ENCODE results near the gene PROK1.

Gene PROK1

GRCh38 chr1:110443451-110443850 lies 7.5 kb upstream of the PROK1 start:
- Histone ChIP-seq H2BK120ac (ENCODE audit: insufficient read depth, low read length, poor library complexity) (no peak overlapping the region), H2AK5ac (ENCODE audit: low read length) (no peak overlapping the region), H4K12ac (ENCODE audit: low read depth, low read length) (no peak overlapping the region), H3K9me3 (ENCODE audit: insufficient read depth, low read depth, low read length) (peaks cover 2% of the 10 kb centered on the region), H3K4me1 (ENCODE audit: control insufficient read depth in 1 of 2, insufficient read depth in 2 of 2, low read length in 2 of 2) (peaks cover 11 to 12% of the 10 kb centered on the region in 2 experiments), H3K9ac (ENCODE audit: low read length) (no peak overlapping the region), H2AFZ (ENCODE audit: insufficient read depth, low read length, poor library complexity) (no peak overlapping the region), H4K8ac (ENCODE audit: low read depth, low read length) (no peak overlapping the region), H3K79me1 (ENCODE audit: low read length) (peaks cover 4% of the 10 kb centered on the region), H3K23ac (ENCODE audit: low read length) (no peak overlapping the region), H3K14ac (ENCODE audit: low read length) (no peak overlapping the region), H3K4me2 (ENCODE audit: low read length) (no peak overlapping the region), H3K27ac (ENCODE audit: low read depth, low read length) (no peak overlapping the region), H4K91ac (ENCODE audit: low read depth, low read length) (no peak overlapping the region), H3K18ac (ENCODE audit: low read length) (no peak overlapping the region), H2BK5ac (ENCODE audit: low read depth, low read length, poor library complexity) (no peak overlapping the region), H3K79me2 (ENCODE audit: control insufficient read depth, insufficient read depth, low read length, poor library complexity) (no peaks in the 10 kb centered on the region), H3K36me3 (ENCODE audit: control insufficient read depth in 1 of 2, insufficient read depth in 2 of 2, low read length in 2 of 2) (no peaks in the 10 kb centered on the region), H3K4ac (ENCODE audit: low read depth, low read length) (no peak overlapping the region), H3K27me3 (ENCODE audit: insufficient read depth, low read length) (no peaks in the 10 kb centered on the region), H3K4me3 (ENCODE audit: low read depth, low read length) (no peak overlapping the region), H2BK12ac (ENCODE audit: low read length) (no peak overlapping the region)
- no peak for DNase-seq
- WGBS (ENCODE audit: extremely low coverage, insufficient coverage, insufficient read length), result no CpG with 5 or more reads among the region's 8 CpGs

GRCh38 chr1:110444561-110444960 lies 6.4 kb upstream of the PROK1 start:
- no peaks in the 10 kb centered on the region for H3K27me3 ChIP-seq (ENCODE audit: insufficient read depth, low read length)
- H3K79me1 ChIP-seq (ENCODE audit: low read length), result peaks cover 4% of the 10 kb centered on the region
- H4K8ac ChIP-seq (ENCODE audit: low read depth, low read length), result no peak overlapping the region

GRCh38 chr1:110449661-110450651 lies 993 bp upstream of the PROK1 start:
- no peak overlapping the region for H2AFZ ChIP-seq (ENCODE audit: insufficient read depth, low read length, poor library complexity)
- H2BK120ac ChIP-seq (ENCODE audit: insufficient read depth, low read length, poor library complexity), result no peak overlapping the region
- no peak overlapping the region for H3K9ac ChIP-seq (ENCODE audit: low read length)
- no peak overlapping the region for H2BK12ac ChIP-seq (ENCODE audit: low read length)
- H3K4me1 ChIP-seq (ENCODE audit: control insufficient read depth in 1 of 2, insufficient read depth in 2 of 2, low read length in 2 of 2), result no peaks in the 10 kb centered on the region
- H3K27me3 ChIP-seq (ENCODE audit: insufficient read depth, low read length), result no peaks in the 10 kb centered on the region
- no peak overlapping the region for H3K14ac ChIP-seq (ENCODE audit: low read length)
- H3K4ac ChIP-seq (ENCODE audit: low read depth, low read length), result no peak overlapping the region
- H2AK5ac ChIP-seq (ENCODE audit: low read length), result no peak overlapping the region
- no peak overlapping the region for H3K18ac ChIP-seq (ENCODE audit: low read length)
- H3K27ac ChIP-seq (ENCODE audit: low read depth, low read length), result no peak overlapping the region
- H3K79me2 ChIP-seq (ENCODE audit: control insufficient read depth, insufficient read depth, low read length, poor library complexity), result no peaks in the 10 kb centered on the region
- H4K8ac ChIP-seq (ENCODE audit: low read depth, low read length), result no peak overlapping the region
- H3K23ac ChIP-seq (ENCODE audit: low read length), result no peak overlapping the region
- no peak overlapping the region for H4K91ac ChIP-seq (ENCODE audit: low read depth, low read length)
- DNase-seq, result no peak
- H3K36me3 ChIP-seq (ENCODE audit: control insufficient read depth in 1 of 2, insufficient read depth in 2 of 2, low read length in 2 of 2), result no peaks in the 10 kb centered on the region
- no CpG with 5 or more reads among the region's 12 CpGs for WGBS (ENCODE audit: extremely low coverage, insufficient coverage, insufficient read length)
- H2BK5ac ChIP-seq (ENCODE audit: low read depth, low read length, poor library complexity), result no peak overlapping the region
- H3K4me3 ChIP-seq (ENCODE audit: low read depth, low read length), result no peak overlapping the region
- peaks cover 2% of the 10 kb centered on the region for H3K9me3 ChIP-seq (ENCODE audit: insufficient read depth, low read depth, low read length)
- no peaks in the 10 kb centered on the region for H3K79me1 ChIP-seq (ENCODE audit: low read length)
- H3K4me2 ChIP-seq (ENCODE audit: low read length), result no peak overlapping the region
- no peak overlapping the region for H4K12ac ChIP-seq (ENCODE audit: low read depth, low read length)

More at GRCh38 chr1:110444561-110444960, 6.4 kb upstream of the PROK1 start:
- Histone ChIP-seq H2BK5ac (ENCODE audit: low read depth, low read length, poor library complexity) (no peak overlapping the region), H3K23ac (ENCODE audit: low read length) (no peak overlapping the region), H2AK5ac (ENCODE audit: low read length) (no peak overlapping the region), H2AFZ (ENCODE audit: insufficient read depth, low read length, poor library complexity) (no peak overlapping the region), H3K4me3 (ENCODE audit: low read depth, low read length) (no peak overlapping the region), H3K18ac (ENCODE audit: low read length) (no peak overlapping the region), H3K4me2 (ENCODE audit: low read length) (no peak overlapping the region), H3K14ac (ENCODE audit: low read length) (no peak overlapping the region), H3K27ac (ENCODE audit: low read depth, low read length) (no peak overlapping the region), H4K91ac (ENCODE audit: low read depth, low read length) (no peak overlapping the region), H3K9ac (ENCODE audit: low read length) (no peak overlapping the region), H3K36me3 (ENCODE audit: control insufficient read depth in 1 of 2, insufficient read depth in 2 of 2, low read length in 2 of 2) (no peaks in the 10 kb centered on the region), H3K79me2 (ENCODE audit: control insufficient read depth, insufficient read depth, low read length, poor library complexity) (no peaks in the 10 kb centered on the region), H3K9me3 (ENCODE audit: insufficient read depth, low read depth, low read length) (peaks cover 2% of the 10 kb centered on the region), H4K12ac (ENCODE audit: low read depth, low read length) (no peak overlapping the region), H3K4ac (ENCODE audit: low read depth, low read length) (no peak overlapping the region), H2BK120ac (ENCODE audit: insufficient read depth, low read length, poor library complexity) (no peak overlapping the region), H3K4me1 (ENCODE audit: control insufficient read depth in 1 of 2, insufficient read depth in 2 of 2, low read length in 2 of 2) (peaks cover 11 to 12% of the 10 kb centered on the region in 2 experiments), H2BK12ac (ENCODE audit: low read length) (no peak overlapping the region)
- no CpG with 5 or more reads among the region's 8 CpGs for WGBS (ENCODE audit: extremely low coverage, insufficient coverage, insufficient read length)
- DNase-seq, result no peak

GRCh38 chr1:110452330-110452729 lies 1.4 kb downstream of the PROK1 start:
- H3K18ac ChIP-seq (ENCODE audit: low read length), result no peak overlapping the region
- no peaks in the 10 kb centered on the region for H3K36me3 ChIP-seq (ENCODE audit: control insufficient read depth in 1 of 2, insufficient read depth in 2 of 2, low read length in 2 of 2)
- no peak overlapping the region for H2BK12ac ChIP-seq (ENCODE audit: low read length)
- no peak overlapping the region for H4K8ac ChIP-seq (ENCODE audit: low read depth, low read length)
- no peaks in the 10 kb centered on the region for H3K79me1 ChIP-seq (ENCODE audit: low read length)
- no peak overlapping the region for H4K91ac ChIP-seq (ENCODE audit: low read depth, low read length)
- H2BK120ac ChIP-seq (ENCODE audit: insufficient read depth, low read length, poor library complexity), result no peak overlapping the region
- H3K79me2 ChIP-seq (ENCODE audit: control insufficient read depth, insufficient read depth, low read length, poor library complexity), result no peaks in the 10 kb centered on the region
- H3K4me2 ChIP-seq (ENCODE audit: low read length), result no peak overlapping the region
- H3K27me3 ChIP-seq (ENCODE audit: insufficient read depth, low read length), result no peaks in the 10 kb centered on the region
- WGBS (ENCODE audit: extremely low coverage, insufficient coverage, insufficient read length), result no CpG with 5 or more reads among the region's 7 CpGs
- no peak overlapping the region for H2BK5ac ChIP-seq (ENCODE audit: low read depth, low read length, poor library complexity)
- no peak overlapping the region for H3K4me3 ChIP-seq (ENCODE audit: low read depth, low read length)
- no peaks in the 10 kb centered on the region for H3K4me1 ChIP-seq (ENCODE audit: control insufficient read depth in 1 of 2, insufficient read depth in 2 of 2, low read length in 2 of 2)
- H2AK5ac ChIP-seq (ENCODE audit: low read length), result no peak overlapping the region
- H3K27ac ChIP-seq (ENCODE audit: low read depth, low read length), result no peak overlapping the region
- no peak overlapping the region for H2AFZ ChIP-seq (ENCODE audit: insufficient read depth, low read length, poor library complexity)
- H3K9ac ChIP-seq (ENCODE audit: low read length), result no peak overlapping the region
- H3K14ac ChIP-seq (ENCODE audit: low read length), result no peak overlapping the region
- no peak overlapping the region for H3K23ac ChIP-seq (ENCODE audit: low read length)
- peaks cover 2% of the 10 kb centered on the region for H3K9me3 ChIP-seq (ENCODE audit: insufficient read depth, low read depth, low read length)
- no peak overlapping the region for H4K12ac ChIP-seq (ENCODE audit: low read depth, low read length)
- H3K4ac ChIP-seq (ENCODE audit: low read depth, low read length), result no peak overlapping the region
- DNase-seq, result no peak
